HEK293T (cell line): Measurements from ENCODE around the gene MRPL2.

Experiments
- ARNT ChIP-seq: fragments of 450-650 bp; IDR thresholded peaks from 2 replicates; pipeline ENCODE4 v1.6.1; 2017; ENCODE audit warnings: mild to moderate bottlenecking
- CTBP1 ChIP-seq: fragments of 450-650 bp; IDR thresholded peaks from 2 replicates; pipeline ENCODE4 v1.6.1; 2016; ENCODE audit warnings: borderline replicate concordance
- FOXA1 ChIP-seq: fragments of 450-650 bp; IDR thresholded peaks from 2 replicates; pipeline ENCODE4 v1.6.1; 2016; ENCODE audit warnings: mild to moderate bottlenecking
- FOXK2 ChIP-seq: fragments of 450-650 bp; IDR thresholded peaks from 2 replicates; pipeline ENCODE4 v1.6.1; 2016; ENCODE audit warnings: mild to moderate bottlenecking
- LEF1 ChIP-seq: fragments of 450-650 bp; IDR thresholded peaks from 2 replicates; pipeline ENCODE4 v1.6.1; 2017; ENCODE audit warnings: mild to moderate bottlenecking, borderline replicate concordance
- TARDBP ChIP-seq: fragments of 450-650 bp; IDR thresholded peaks from 2 replicates; pipeline ENCODE4 v1.6.1; 2016

DNA sequence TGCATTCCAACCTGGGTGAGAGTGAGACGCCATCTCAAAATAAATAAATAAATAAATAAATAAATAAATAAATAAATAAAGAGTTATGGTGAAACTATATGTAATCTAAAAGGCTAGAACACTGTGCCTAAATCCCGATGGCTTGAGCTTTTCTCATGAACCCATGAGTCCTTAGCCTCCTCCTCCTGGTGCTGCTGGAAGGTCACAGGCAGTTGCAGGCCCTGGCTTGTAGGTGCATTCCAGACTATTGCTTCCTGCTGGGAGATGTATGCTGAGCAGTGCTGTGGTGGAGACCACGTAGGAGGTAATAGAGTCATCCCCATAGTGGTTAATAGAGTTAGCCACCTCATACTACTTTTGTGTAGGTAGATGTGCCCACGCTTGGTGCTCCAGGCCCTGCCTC is 29.4 kb upstream of the MRPL2 start:
- TF ChIP-seq LEF1 (no peak), TARDBP (no peak), FOXK2 (no peak), FOXA1 (no peak), ARNT (no peak), CTBP1 (no peak)
